Measurements from ENCODE around the gene RPS19BP1.

RPS19BP1 gene

GRCh38 chr22:39532215-39533073 is at the start of gene RPS19BP1:
TSS of gene RPS19BP1 (minus strand) at chr22:39532748. CDS start at chr22:39532738, 10 bp downstream.
- peak; percentile 99 for DNase-seq (ENCODE audit: low spot score)

DNA sequence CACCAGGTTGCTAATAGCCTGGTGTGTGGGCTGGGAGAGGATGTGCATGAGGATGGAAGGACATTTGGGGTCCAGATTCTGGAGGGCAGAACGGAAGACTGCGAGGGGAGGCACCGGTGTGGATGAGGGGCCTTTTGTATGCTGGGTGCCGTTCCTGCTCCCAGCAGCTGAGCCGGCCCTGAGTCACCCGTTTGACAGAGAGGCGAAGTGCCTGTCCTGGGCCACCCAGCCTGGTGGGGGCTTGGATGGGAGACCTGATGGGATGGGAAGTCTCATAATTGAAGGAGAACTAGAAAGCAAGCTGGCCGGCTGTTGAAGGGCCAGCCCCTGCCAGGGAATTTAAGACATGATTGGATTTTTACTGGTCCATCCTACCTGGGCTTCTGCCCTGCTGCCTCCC is 48.8 kb upstream of the RPS19BP1 start:
- DNase-seq (ENCODE audit: low spot score): no peak

DNA sequence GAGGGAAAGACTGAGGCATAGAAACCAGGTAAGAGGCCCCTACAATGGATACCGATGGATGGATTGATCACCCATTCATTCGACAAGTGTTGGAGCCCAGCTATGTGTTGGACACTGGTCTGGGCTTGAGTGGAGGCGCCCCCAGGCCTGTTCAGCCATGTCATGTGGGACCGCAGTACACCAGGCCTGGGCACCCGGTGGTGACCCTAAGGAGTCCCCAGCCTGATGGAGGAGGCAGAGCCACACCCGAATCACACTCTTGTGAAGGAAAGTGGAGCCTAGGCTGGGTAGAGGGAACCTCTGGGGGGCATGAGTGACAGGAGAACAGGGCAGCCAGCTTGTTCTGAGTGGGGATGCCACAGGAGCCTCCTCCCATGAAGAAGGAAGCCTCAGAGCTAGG is 48.2 kb upstream of the RPS19BP1 start:
- no peak for DNase-seq (ENCODE audit: low spot score)

DNA sequence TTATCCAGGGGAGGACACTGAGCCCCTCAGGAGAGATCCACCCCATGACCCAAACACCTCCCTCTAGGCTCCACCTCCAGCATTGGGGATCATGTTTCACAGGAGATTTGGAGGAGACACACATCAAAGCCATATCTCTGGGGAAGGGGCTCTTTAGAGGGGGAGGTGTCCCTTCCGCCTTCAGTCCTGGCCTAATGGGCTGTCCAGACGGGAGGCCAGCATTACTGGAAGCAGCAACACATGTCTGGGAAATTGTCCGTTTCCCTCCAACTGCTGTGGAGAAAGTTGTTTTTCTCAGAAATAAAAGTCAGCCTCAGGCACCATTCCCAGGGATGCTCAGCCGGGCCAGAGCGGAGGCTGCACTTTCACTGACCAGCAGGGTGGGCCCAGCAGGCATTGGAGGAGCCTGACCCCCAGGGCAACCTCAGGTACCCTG is 47.5 kb upstream of the RPS19BP1 start:
- no peak for DNase-seq (ENCODE audit: low spot score)

DNA sequence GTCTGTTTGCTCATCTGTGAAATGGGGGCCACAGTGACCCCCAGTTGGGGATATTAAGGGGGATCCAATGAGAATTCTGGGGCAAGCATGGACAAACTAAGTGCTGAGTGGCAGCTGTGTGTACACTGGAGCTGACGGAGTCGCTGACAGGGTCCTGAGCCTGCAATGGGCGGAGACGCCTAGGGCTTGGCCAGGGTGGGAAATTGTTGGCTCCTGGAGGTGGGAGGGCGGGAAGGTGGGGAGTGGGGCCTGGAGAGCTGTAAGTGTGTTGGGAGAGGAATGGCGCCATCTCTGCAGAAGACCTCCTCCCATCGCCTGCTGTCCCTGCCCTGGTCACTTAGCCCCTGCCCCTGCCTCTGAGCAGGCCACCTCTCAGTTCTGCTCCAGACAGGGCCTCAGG is 45.4 kb upstream of the RPS19BP1 start:
- no peak for DNase-seq (ENCODE audit: low spot score)

DNA sequence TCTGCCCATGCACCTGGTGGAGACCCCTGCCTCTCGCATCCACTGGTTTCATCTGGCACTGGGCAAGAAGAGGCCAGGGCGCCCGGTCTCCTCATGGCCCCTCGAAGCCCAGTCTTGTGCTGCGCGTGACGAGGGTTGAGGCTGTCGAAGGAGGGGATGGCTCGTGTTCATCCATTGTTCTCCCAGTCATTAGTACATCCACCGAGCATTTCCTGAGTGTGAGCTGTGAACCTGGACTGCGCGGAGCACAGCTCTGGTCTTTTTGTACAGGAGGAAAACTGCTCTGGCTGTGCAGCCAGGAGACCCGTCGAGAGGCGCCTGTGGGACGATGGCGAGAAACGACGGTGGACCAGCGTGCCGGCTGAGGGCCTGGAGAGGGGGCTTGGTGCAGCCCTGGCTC is 44.8 kb upstream of the RPS19BP1 start:
- DNase-seq (ENCODE audit: low spot score): no peak

DNA sequence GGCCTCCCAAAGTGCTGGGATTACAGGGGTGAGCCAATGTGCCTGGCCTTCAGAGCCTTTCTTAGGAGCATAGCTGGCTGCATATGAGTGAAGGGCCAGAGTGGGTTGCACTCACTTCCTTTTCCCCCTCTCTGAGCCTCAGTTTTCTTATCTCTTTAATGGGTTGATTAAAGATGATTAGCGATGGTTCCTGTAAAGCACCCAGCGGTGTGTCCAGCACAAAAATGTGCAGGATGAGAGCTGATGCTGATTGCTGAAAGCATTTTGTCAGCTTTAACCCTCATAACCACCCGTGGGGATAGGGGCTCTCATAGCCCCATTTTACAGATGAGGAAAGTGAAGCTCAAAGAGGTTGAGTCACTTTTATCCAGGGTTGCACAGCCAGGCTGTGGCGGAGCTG is 43.5 kb upstream of the RPS19BP1 start:
- no peak for DNase-seq (ENCODE audit: low spot score)

DNA sequence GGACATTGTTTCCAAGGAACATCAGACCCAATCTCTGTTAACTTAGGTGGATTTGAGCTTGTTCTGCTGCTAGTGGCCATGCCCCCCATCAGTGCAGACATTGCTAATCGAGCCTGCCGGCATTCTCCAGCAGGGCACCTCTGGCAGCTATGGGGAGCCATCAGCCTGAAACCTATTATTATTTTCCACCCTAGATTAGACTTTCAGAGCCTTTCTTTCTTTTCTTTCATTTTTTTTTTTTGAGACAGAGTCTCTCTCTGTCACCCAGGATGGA is 42.9 kb upstream of the RPS19BP1 start:
- no peak for DNase-seq (ENCODE audit: low spot score)

DNA sequence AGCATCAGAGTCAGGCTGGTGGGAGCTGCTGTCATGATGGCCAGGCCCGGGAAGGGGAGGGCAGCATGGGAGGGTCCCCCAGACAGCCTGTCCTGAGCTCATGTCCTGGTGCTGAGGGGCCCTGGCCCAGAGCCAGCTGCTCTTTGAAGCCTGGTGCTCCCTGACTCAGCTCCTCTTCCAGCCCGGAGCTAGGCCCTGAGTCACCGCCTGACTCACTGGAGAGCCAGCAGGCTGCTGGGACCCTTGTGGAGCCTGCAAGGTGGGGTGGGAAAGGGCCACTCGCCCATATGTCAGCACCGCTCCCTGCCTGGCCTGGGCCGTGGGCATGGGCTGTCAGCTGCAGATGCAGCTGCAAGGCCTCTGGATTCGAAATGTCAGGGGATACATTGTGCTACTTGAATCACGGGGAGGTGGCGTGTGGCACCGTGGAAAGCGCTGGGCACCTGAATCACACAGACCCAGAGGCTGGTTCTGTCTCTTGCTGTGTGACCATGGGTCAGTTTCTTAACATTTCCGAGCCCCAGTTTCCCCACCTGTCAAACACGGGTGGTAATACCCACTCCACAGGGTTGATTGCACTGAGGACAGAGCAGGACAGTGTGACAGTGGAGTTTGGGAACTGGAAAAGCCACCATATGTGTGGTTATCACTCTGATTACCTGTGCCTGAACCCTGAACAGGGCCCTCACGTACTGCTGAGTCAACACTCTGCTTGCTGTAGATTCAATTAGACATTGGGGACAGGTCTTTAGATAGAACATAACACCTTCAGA is 42.4 kb upstream of the RPS19BP1 start:
- no peak for DNase-seq (ENCODE audit: low spot score)

DNA sequence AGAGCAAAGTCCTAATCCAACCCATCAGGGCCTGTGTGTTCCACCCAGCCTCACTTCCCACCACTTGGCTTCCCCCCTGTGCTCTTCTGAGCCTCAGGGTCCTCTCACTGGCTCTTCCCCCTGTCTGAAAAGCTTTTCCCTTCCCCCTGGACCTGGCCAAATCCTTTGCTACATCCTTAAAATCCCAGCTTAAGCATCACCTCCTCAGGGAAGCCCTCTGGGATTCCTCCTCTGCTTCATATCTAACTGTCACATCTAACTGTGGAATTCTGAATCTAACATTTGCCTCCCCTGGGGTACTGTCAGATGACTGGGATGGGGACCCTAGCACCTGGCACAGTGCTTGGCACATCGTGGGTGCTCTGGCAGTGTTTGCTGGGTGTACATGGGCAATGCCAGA is 39.0 kb upstream of the RPS19BP1 start:
- DNase-seq (ENCODE audit: low spot score): no peak

GRCh38 chr22:39570665-39571064 is 38.1 kb upstream of the RPS19BP1 start, which contains the start of gene CACNA1I:
TSS of gene CACNA1I (plus strand) at chr22:39570753. CDS start at chr22:39570753, 0 bp downstream.
- no peak for DNase-seq (ENCODE audit: low spot score)

DNA sequence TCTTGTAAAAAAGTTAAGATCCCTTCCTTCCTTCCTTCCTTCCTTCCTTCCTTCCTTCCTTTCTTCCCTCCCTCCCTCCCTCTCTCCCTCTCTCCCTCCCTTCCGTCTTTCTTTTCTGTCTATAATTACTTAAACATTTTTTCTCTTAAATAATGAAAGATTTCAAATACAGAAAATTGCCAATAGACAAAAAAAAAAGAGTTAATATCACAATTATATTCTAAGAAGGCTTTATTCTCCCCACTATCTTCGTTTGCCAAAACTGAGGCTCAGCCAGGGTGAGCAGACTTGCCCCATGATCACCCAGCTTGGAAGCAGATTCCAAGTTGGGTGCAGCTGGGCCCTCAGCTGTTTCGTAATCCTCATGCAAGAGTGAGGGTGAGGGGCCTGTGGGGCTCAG is 37.7 kb upstream of the RPS19BP1 start:
- DNase-seq (ENCODE audit: low spot score): no peak

DNA sequence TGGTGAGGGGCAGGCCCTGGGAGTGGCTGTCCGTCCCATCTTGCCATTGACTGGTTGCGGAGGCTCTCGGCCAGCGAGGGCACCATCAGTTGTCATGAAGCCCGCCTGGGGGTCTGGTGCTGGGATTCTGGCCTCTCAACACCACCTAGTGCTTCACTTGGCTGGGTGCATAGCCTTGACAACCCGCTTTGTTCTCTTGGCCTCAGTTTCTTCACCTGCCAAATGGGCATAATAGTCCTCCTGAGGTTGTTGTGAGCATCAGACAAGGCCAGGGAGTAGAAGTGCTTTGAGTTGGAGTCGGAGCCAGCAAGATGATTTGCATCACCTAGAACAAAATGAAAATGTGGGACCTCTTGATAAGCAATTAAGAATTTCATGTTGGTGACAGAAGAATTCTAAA is 36.5 kb upstream of the RPS19BP1 start:
- DNase-seq (ENCODE audit: low spot score): no peak

- DNase-seq (ENCODE audit: low spot score): no peak
These were observed 35.9 kb upstream of the RPS19BP1 start for GRCh38 chr22:39568278-39568981.

GRCh38 chr22:39567135-39567946 is 34.8 kb upstream of the RPS19BP1 start:
- no peak for DNase-seq (ENCODE audit: low spot score)

DNA sequence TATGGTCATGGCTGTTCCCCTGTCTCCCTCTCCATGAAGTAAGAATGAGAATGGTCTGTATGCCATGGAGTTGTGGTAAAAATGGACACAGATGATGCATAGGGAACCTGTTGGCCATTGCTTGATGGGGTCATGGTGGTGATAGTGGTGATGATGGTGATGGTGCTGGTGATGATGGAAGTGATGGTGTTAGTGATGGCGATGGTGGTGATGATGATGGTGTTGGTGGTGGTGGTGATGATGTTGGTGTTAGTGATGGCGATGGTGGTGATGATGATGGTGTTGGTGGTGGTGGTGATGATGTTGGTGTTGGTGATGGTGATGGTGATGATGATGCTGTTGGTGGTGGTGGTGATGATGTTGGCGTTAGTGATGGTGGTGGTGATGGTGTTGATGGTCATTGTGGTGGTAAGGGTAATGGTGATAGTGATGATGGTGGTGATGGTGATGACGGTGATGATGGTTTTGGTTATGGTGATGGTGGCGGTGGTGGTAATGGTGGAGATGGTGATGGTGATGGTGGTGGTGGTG is 32.9 kb upstream of the RPS19BP1 start:
- no peak for DNase-seq (ENCODE audit: low spot score)

- no peak for DNase-seq (ENCODE audit: low spot score)
These were observed 31.3 kb upstream of the RPS19BP1 start for GRCh38 chr22:39563571-39564428.

DNA sequence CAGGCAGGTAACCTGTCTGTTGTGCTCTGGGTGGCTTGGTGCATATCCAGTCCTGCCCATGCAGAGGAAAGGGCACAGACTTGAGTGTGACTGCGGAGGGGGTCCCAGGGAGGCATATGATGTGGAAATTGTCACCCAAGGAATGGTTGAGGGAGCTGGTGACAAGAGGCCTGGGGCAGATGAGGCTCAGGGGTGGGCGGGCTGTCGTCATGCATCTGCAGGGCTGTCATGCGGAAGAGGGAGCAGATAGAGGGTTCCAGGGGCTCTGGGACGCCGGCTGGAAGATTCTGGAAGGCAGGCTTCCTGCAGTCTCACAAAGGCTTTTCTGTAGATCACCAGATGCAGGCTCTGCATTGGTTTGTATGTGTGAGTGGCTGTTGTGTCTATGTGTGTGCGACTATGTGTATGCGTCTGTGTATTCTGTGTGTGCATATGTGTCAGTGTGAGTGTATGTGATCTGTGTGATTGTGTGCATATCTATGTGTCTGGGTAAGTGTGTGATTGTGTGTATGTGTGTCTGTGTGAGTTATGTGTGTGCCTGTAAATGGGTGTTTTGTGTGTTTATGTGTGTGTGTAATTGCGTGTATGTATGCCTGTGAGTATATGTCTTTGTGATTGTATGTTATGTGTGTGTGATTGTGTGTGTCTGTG is 30.4 kb upstream of the RPS19BP1 start:
- no peak for DNase-seq (ENCODE audit: low spot score)

DNA sequence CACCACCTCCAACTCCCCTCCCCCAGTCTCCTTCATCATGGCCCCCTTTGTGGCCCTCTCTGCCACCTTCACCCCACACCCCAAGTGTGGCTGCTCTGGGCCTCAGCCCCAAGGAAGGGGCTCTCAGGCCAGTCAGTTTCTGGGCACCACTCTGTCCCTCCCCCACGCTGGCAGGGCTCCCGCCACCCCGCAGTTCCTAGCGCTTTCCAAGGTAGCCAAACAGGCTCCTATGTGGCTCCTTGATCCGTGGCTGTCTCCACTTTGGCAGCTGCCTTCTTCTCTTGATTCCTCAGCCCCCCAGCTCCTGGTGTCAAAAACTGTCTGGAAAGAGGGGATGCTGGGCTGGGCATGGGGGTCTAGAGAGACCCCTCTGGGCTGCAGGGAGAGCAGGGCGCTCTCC is 27.6 kb upstream of the RPS19BP1 start:
- no peak for DNase-seq (ENCODE audit: low spot score)

- DNase-seq (ENCODE audit: low spot score): no peak
These were observed 27.0 kb upstream of the RPS19BP1 start for GRCh38 chr22:39559456-39560105.
